Measurements from ENCODE around the gene HOXA11.

Gene HOXA11

GRCh38 chr7:27133409-27134231 lies 51.4 kb downstream of the HOXA11 start:
- Histone ChIP-seq H2AFZ (ENCODE audit: low read depth, low read length) (no peak overlapping the region), H3K36me3 (ENCODE audit: insufficient read depth, low read length) (no peaks in the 10 kb centered on the region), H3K9me3 (ENCODE audit: insufficient read depth, low read length, severe bottlenecking) (no peaks in the 10 kb centered on the region), H3K27ac (ENCODE audit: low read length) (no peak overlapping the region), H3K4me3 (ENCODE audit: low read depth in 1 of 2, low read length in 2 of 2) (no peak overlapping the region), H3K4me1 (ENCODE audit: insufficient read depth, low read length) (no peaks in the 10 kb centered on the region), H3K9ac (ENCODE audit: low read depth, low read length) (no peak overlapping the region), H3K79me2 (ENCODE audit: insufficient read depth, low read length) (no peaks in the 10 kb centered on the region), H4K20me1 (ENCODE audit: insufficient read depth, low read length) (no peaks in the 10 kb centered on the region), H3K4me2 (ENCODE audit: insufficient read depth, low read length) (no peak overlapping the region), H3K27me3 (ENCODE audit: insufficient read depth, low read length, poor library complexity) (peaks cover 5% of the 10 kb centered on the region)
- TF ChIP-seq EZH2 (IDR thresholded peaks at IDR 0.05; ENCODE audit: borderline replicate concordance, low read depth, low read length, severe bottlenecking): no peak
- no peak for TF ChIP-seq CTCF (IDR thresholded peaks at IDR 0.05; ENCODE audit: borderline replicate concordance, extremely low read depth, low read length, poor library complexity, severe bottlenecking)
- DNase-seq: no peak
- no peak for ATAC-seq (ENCODE audit: insufficient read depth, low read depth)

DNA sequence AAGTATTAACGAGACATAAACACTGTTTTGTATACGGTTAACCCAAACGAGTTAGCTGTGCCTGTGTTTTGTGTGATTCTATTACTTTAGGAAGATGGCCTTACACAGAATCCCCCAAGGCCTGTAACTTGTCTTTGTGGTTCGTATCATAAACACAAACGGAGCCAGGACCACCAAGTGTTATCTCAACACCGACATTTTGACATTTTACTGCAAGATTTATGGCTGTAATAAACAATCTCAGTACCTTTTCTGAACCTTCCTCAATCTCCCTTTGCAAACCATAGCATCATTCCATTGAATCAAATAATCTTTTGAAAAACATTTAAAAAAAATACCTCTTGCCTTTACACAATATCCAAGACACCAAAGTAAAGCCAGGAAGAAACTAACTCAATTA lies 52.1 kb downstream of the HOXA11 start:
- TF ChIP-seq CTCF (IDR thresholded peaks at IDR 0.05; ENCODE audit: borderline replicate concordance, extremely low read depth, low read length, poor library complexity, severe bottlenecking) (no peak), EZH2 (IDR thresholded peaks at IDR 0.05; ENCODE audit: borderline replicate concordance, low read depth, low read length, severe bottlenecking) (no peak)
- Histone ChIP-seq H3K27ac (ENCODE audit: low read length) (no peak overlapping the region), H3K36me3 (ENCODE audit: insufficient read depth, low read length) (no peaks in the 10 kb centered on the region), H3K4me2 (ENCODE audit: insufficient read depth, low read length) (no peak overlapping the region), H3K27me3 (ENCODE audit: insufficient read depth, low read length, poor library complexity) (peaks cover 5% of the 10 kb centered on the region), H4K20me1 (ENCODE audit: insufficient read depth, low read length) (no peaks in the 10 kb centered on the region), H3K4me1 (ENCODE audit: insufficient read depth, low read length) (no peaks in the 10 kb centered on the region), H3K4me3 (ENCODE audit: low read depth in 1 of 2, low read length in 2 of 2) (no peak overlapping the region), H3K9me3 (ENCODE audit: insufficient read depth, low read length, severe bottlenecking) (no peaks in the 10 kb centered on the region), H2AFZ (ENCODE audit: low read depth, low read length) (no peak overlapping the region), H3K79me2 (ENCODE audit: insufficient read depth, low read length) (no peaks in the 10 kb centered on the region), H3K9ac (ENCODE audit: low read depth, low read length) (no peak overlapping the region)
- DNase-seq (no peak), ATAC-seq (ENCODE audit: insufficient read depth, low read depth) (no peak)

GRCh38 chr7:27132214-27132613 lies 52.8 kb downstream of the HOXA11 start:
- H3K9me3 ChIP-seq (ENCODE audit: insufficient read depth, low read length, severe bottlenecking): no peaks in the 10 kb centered on the region
- ATAC-seq (ENCODE audit: insufficient read depth, low read depth) (no peak), DNase-seq (no peak)
- TF ChIP-seq EZH2 (IDR thresholded peaks at IDR 0.05; ENCODE audit: borderline replicate concordance, low read depth, low read length, severe bottlenecking) (no peak), CTCF (IDR thresholded peaks at IDR 0.05; ENCODE audit: borderline replicate concordance, extremely low read depth, low read length, poor library complexity, severe bottlenecking) (no peak)
- H3K4me3 ChIP-seq (ENCODE audit: low read depth in 1 of 2, low read length in 2 of 2): no peak overlapping the region
- no peak overlapping the region for H2AFZ ChIP-seq (ENCODE audit: low read depth, low read length)
- H3K36me3 ChIP-seq (ENCODE audit: insufficient read depth, low read length): no peaks in the 10 kb centered on the region
- no peaks in the 10 kb centered on the region for H3K79me2 ChIP-seq (ENCODE audit: insufficient read depth, low read length)
- no peak overlapping the region for H3K9ac ChIP-seq (ENCODE audit: low read depth, low read length)
- no peak overlapping the region for H3K4me2 ChIP-seq (ENCODE audit: insufficient read depth, low read length)
- H3K27me3 ChIP-seq (ENCODE audit: insufficient read depth, low read length, poor library complexity): peaks cover 5% of the 10 kb centered on the region
- H3K27ac ChIP-seq (ENCODE audit: low read length): no peak overlapping the region
- H3K4me1 ChIP-seq (ENCODE audit: insufficient read depth, low read length): no peaks in the 10 kb centered on the region
- no peaks in the 10 kb centered on the region for H4K20me1 ChIP-seq (ENCODE audit: insufficient read depth, low read length)

All from DND-41 (cell line).